ENCODE data around the gene POLRMT.

- TF ChIP-seq MXI1 (IDR thresholded peaks at IDR 0.05; ENCODE audit: low read depth, low read length) (no peak), CTCF (IDR thresholded peaks at IDR 0.05) (no peak), RAD21 (IDR thresholded peaks at IDR 0.05; ENCODE audit: low read length) (no peak), EP300 (IDR thresholded peaks at IDR 0.05; ENCODE audit: borderline replicate concordance in 1 of 2, low read depth in 1 of 2, low read length in 1 of 2) (no peak)
- TF ChIP-seq, protein P1, sequence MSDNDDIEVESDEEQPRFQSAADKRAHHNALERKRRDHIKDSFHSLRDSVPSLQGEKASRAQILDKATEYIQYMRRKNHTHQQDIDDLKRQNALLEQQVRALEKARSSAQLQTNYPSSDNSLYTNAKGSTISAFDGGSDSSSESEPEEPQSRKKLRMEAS (IDR thresholded peaks at IDR 0.05; ENCODE audit: low read depth): no peak
These were observed 51.8 kb downstream of the POLRMT start for GRCh38 chr19:581399-582111.

All from SK-N-SH (cell line).